Activated CD8-positive, alpha-beta memory T cell treated with anti-CD3 and anti-CD28 coated beads, Interleukin-2, amount 50 U/mL, for 24 hours (primary cell): ENCODE results near the gene TBC1D22A.
"Not testable (repeated sequence)": the region's sequence is repeated elsewhere in the genome, so short reads cannot be mapped to it uniquely, and the experiment has no call there.

Experiments used
- DNase-seq: peaks from one replicate; pipeline ENCODE4 v3.0.0-alpha.2; 2020; ENCODE audit errors: extremely low read depth

The TBC1D22A gene

DNA sequence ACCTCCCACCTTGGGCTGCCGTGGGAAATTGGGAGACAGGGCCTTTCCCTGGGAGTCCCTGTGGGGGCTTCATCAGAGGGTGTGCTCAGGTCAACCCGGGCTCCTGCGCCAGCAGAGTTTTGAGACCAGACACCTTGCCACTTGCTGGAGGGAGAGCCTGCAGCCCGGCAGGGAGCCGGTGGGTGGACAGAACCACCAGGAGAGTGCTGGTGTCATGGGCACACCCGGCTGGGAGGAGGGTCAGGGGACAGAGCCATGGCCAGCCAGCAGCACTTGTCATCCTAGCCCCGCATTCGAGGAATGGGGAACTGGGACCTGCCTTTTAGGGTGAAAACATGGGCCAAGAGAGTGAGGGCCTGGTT, 209.3 kb downstream of the TBC1D22A start:
- no peak for DNase-seq

DNA sequence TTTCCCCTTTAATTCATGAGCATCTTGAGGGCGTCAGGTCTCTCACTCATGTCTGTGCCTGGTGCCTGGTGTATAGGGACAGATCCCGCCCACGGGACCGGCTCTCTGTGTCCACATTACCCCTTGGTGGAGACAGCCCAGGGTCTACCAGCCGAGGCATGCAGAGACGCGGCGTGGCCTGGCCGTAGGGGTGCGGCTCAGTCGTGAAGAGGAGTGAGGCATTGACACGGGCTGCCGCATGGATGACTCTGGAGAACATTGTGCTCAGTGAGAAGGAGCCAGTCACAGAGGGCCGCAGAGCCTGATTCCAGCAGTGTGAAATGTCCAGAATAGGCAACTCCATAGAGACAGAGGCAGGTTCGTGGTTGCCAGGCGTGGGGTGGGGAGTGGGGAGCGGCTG, 209.8 kb downstream of the TBC1D22A start:
- DNase-seq = no peak

- no peak for DNase-seq
These were observed 210.7 kb downstream of the TBC1D22A start for GRCh38 chr22:46972901-46973831.

- no peak for DNase-seq
These were observed 211.6 kb downstream of the TBC1D22A start for GRCh38 chr22:46974077-46974476.

GRCh38 chr22:46974631-46975585, 212.5 kb downstream of the TBC1D22A start:
- no peak for DNase-seq

DNA sequence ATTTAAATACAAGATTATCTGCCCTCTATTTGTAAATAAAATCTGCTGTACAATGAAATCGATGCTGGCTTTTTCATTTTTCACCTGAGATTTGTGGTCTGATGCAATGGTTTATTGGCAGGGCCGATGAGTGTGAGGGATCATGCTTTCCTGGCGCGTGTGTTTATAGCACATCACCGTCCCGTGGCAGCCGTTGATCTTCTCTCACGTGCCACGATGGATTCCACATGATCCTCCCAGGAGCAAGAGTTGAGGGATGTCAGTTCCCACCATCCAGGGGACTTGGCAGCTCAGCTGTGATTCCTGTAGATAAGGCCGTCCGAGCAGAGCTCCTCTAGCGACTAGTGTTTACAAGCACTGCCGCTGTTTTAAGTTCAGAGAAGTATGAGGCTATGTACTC, 213.7 kb downstream of the TBC1D22A start:
- DNase-seq = no peak

- no peak for DNase-seq
These were observed 214.1 kb downstream of the TBC1D22A start for GRCh38 chr22:46976598-46976997.

- no peak for DNase-seq
These were observed 215.3 kb downstream of the TBC1D22A start for GRCh38 chr22:46977656-46978343.

DNA sequence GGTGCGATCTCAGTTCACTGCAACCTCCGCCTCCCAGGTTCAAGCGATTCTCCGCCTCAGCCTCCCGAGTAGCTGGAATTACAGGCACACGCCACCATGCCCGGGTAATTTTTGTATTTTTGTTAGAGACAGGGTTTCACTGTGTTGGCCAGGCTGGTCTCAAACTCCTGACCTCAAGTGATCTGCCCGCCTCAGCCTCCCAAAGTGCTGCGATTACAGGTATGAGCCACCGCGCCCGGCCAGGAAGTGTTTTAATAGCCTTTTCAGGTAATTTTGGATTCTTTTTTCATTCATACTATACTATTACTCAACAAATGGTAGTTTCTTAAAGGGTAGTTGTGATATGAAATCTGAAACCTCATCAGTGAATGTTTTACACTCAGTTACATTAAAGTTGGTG, 216.2 kb downstream of the TBC1D22A start:
- not testable (repeated sequence) for DNase-seq

GRCh38 chr22:46979506-46979905, 217.1 kb downstream of the TBC1D22A start:
- DNase-seq = no peak

- DNase-seq = no peak
These were observed 217.9 kb downstream of the TBC1D22A start for GRCh38 chr22:46980392-46980791.

GRCh38 chr22:46982635-46983034, 220.2 kb downstream of the TBC1D22A start:
- DNase-seq = no peak

GRCh38 chr22:46983046-46983445, 220.6 kb downstream of the TBC1D22A start:
- no peak for DNase-seq

- DNase-seq = no peak
These were observed 222.5 kb downstream of the TBC1D22A start for GRCh38 chr22:46984751-46985506.

DNA sequence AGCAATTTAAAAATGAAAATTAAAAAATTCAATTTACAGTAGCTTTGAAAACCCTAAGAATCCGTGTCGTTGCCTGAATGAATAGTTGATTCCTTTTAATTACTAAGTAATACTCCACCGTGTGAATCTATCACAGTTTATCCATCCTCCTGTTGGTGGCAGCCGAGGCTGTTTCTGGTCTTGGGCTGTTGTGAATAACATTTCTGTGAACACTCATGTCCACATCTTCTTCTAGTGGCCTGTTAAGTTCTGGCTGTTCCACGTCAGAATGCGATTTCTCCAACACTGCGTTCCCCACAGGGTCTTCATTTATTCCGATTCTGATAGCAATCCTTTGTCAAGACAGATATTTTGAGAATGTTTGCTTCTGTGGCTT, 223.0 kb downstream of the TBC1D22A start:
- no peak for DNase-seq

GRCh38 chr22:46986788-46987187, 224.3 kb downstream of the TBC1D22A start:
- no peak for DNase-seq

DNA sequence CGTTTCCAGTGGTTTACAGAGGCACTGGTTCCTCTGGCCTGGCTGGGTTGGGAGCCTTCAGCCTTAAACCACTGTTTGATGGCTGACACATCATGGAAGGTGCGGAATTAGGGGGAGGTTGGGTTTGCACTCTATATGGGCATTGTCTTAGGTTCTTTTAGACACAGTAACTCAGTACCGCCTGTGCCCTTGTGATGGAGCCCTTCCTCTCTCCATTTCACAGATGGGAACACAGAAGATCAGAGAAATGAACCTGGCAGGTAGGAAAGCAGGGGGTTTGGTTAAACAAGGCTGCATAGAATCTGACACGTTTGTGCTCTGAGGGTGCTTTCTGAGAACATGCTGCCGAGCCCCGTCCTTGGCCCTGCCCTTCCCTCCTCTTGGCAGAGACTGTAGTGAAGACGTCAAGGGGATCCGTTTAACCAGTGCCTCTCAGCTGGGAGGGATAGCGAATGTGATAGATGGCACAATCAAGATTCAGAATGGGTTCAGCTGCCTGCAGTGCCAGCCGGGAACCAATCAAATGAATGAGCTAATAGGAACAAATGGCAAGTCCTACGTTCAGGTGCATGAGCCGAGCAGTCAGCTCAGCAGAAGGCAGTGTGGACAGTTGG, 228.6 kb downstream of the TBC1D22A start:
- DNase-seq = no peak

GRCh38 chr22:46991666-46992065, 229.2 kb downstream of the TBC1D22A start:
- no peak for DNase-seq

GRCh38 chr22:46992121-46992731, 229.8 kb downstream of the TBC1D22A start:
- no peak for DNase-seq

DNA sequence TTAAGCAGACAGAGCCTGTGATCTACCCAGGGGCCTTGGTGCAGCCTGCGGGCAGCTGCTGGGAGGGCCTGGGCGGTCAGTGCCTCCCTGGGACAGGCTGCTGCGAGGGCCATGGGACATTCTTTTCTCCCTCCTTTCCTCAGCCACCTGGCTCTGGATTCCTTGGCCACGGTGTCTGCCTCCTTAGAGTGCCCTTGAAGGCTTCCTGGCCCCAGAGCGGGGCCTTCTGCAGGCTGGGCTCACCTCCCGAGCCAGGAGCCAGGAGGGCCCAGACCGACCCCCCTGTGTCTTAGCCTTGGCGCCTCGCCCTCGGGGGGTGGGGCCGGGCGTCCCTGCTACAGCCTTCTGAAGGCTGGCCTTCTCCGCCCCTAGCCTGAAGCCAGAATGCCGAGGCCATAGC, 231.2 kb downstream of the TBC1D22A start:
- DNase-seq = no peak
